IMR-90 (cell line): ENCODE data around the gene HEPACAM. TPM values are rescaled to one million over a fixed set of nuclear protein-coding genes. Genes with fewer than 3 reads are reported as not detected.

Experiments used
- BHLHE40 ChIP-seq: fragments of 150-350 bp; IDR thresholded peaks from 2 replicates; pipeline ENCODE4 v1.6.1; 2016; ENCODE audit warnings: mild to moderate bottlenecking, low read depth, low read length
- ELK1 ChIP-seq: fragments of 150-350 bp; IDR thresholded peaks from 2 replicates; pipeline ENCODE4 v1.6.1; 2016; ENCODE audit warnings: low read depth, mild to moderate bottlenecking, low read length, moderate library complexity, borderline replicate concordance
- FOS ChIP-seq: fragments of 150-350 bp; IDR thresholded peaks from 2 replicates; pipeline ENCODE4 v1.6.1; 2016; ENCODE audit warnings: low read depth, low read length
- MAFK ChIP-seq: IDR thresholded peaks from 2 replicates; pipeline ENCODE4 v1.6.1; 2012; ENCODE audit warnings: low read depth, low read length, improper control_type of control experiment
- MAZ ChIP-seq: IDR thresholded peaks from 2 replicates; pipeline ENCODE4 v1.6.1; 2012; ENCODE audit warnings: low read depth, mild to moderate bottlenecking, low read length, improper control_type of control experiment, moderate library complexity, borderline replicate concordance
- polyA plus RNA-seq, 3 experiments: library from polyadenylated mRNA; depleted of rRNA; stranded (reverse); fragments of >200 nt; gene quantifications; 2 replicates each; pipeline ENCODE4 v1.2.3, GENCODE V29; 2012; ENCODE audit warnings: low replicate concordance in 1 of 3
- total RNA-seq: library from RNA; depleted of rRNA; stranded (reverse); fragments of >200 nt; gene quantifications from 2 replicates; pipeline ENCODE4 v1.2.3, GENCODE V29; 2012

The HEPACAM gene
- total and polyA plus RNA-seq, 2 of the 4 experiments (the other 2 are of a cell fraction) = 0.09 to 0.18 TPM

GRCh38 chr11:124889191-124890091 is 46.4 kb downstream of the HEPACAM start (continued):
- no peak for TF ChIP-seq ELK1
- TF ChIP-seq BHLHE40 = no peak
- no peak for TF ChIP-seq MAZ
- TF ChIP-seq FOS = no peak
- TF ChIP-seq MAFK = no peak
